Endothelial cell of hepatic sinusoid (primary cell): ENCODE data around the gene HPN.
"Not testable (repeated sequence)": the region's sequence is repeated elsewhere in the genome, so short reads cannot be mapped to it uniquely, and the experiment has no call there.

Source experiments
- in situ Hi-C: cut with HindIII; loops from 2 replicates; pipeline ENCODE4 v1.10.0; 2017; ENCODE audit warnings: low sequenced_read_pairs

Gene HPN

DNA sequence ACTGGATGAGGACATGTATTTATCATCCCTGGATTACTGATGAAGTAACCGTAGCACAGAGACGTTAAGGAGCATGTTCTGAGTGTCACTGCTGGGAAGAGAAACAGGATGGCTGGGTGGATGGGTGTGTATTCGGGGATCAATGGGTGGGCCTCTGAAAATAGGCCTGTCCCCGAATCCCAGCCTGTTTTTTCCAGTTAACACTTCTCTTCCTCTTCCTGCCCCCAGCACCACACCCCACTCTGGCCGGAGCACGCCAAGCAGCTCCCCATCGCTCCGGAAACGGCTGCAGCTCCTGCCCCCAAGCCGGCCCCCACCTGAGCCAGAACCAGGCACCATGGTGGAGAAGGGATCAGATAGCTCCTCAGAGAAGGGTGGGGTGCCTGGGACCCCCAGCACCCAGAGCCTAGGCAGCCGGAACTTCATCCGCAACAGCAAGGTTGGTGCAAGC is 32.6 kb upstream of the HPN start:
- in situ Hi-C loops, result no loop called here

DNA sequence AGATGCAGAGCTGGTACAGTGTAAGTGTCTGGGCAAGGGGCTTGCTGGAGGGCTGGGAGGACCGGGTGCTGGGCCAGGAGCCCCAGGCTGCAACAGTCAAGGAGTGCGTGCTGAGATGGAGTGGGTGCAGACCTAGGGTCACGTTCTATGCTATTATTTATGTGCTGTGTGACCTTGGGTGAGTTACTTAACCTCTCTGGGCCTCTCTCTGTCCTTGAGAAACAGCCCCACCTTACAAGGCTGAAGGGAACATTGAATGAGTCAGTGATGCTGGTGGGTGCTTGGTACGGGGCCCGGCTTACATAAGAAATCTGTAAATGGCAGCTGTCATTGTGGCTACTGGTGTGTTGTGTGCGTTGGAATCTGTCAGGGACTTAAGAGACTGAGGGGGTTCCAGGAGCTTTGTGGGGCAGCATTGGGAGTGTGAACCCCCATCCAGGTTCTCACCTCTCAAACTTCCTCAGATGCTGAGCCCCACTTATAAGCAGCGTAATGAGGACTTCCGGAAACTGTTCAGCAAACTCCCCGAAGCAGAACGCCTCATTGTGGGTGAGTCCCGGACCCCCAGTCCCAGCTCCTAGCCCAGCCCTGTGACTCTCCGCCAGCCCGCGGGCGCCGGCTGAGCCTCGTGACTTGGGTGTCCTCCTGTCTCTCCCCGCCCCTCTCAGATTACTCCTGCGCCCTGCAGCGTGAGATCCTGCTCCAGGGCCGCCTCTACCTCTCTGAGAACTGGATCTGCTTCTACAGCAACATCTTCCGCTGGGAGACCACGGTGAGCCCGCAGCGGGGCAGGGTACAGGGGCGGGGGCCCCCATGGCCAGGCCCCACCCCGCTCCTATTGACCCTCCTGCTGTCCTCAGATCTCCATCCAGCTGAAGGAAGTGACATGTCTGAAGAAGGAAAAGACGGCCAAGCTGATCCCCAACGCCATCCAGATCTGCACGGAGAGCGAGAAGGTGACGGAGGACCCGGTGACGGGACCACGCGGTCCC is 31.8 kb upstream of the HPN start:
- in situ Hi-C loops, result no loop called here

DNA sequence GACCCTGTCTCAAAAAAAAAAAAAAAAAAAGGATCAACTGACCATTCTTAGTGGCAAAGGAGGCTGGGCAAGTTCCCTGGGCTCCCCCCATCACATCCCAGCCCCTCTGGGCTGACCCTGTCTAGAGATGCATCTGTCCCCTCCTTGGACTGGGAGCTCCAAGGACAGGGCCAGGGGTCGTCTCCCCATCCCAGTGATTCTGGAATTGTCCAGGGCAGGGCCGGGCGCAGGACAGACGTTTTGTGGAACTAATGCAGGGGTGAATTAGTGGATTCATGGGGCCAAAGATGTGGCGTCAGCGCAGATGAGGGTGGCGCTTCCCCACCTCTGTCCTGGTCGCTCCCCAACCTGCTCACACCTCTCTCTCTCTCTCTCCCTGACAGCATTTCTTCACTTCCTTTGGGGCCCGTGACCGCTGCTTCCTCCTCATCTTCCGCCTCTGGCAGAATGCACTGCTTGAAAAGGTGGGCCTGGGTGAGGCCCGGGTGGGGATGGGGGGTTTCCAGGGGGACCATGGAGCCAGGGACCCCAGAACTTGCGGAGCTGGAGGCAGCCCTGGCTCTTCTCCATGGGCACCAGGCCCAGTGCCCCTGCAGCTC is 30.3 kb upstream of the HPN start:
- in situ Hi-C loops, result no loop called here

DNA sequence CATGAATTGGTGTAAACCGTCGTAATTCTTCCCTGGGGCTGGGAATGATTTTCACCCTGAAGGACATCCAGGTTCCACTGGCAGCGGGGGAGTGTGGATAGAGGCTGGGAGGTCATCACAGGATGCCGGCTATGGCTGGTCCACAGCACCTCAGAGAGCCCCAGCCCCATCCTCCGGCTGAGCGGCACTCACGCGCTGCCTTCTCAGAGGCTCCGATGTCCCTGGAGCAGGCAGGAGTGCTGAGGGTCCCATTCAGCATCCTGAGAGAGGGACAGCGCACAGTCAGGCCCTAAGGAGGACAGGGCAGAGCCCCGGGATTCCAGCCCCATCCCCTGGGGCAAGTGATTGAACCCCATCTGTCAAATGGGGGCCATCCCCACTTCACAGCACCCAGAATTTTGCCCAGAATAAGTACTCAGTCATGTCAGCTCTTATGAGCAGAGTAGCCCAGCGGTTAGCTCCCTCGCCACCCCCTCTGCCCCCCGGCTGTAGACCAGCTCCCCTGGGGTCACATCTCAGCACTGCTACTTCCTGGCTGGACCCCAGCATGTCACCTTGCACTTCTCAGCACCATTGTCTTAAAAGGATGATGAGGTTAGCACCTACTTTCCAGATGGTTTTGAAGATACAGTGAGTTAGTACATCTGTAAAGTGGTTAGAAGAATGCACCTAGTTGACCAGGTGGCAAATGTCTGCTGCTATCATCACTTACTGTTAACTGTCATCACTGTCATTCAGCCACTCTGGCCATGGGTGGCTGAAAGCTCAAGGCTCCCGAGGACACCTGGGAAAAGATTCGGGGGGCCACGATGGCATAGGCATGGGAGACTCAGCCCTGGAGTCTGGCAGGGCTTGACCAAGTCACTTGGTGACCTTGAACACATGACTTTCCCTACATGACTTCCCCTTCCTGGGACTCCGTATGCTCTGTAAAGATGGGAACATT is 29.5 kb upstream of the HPN start:
- in situ Hi-C loops, result no loop called here

DNA sequence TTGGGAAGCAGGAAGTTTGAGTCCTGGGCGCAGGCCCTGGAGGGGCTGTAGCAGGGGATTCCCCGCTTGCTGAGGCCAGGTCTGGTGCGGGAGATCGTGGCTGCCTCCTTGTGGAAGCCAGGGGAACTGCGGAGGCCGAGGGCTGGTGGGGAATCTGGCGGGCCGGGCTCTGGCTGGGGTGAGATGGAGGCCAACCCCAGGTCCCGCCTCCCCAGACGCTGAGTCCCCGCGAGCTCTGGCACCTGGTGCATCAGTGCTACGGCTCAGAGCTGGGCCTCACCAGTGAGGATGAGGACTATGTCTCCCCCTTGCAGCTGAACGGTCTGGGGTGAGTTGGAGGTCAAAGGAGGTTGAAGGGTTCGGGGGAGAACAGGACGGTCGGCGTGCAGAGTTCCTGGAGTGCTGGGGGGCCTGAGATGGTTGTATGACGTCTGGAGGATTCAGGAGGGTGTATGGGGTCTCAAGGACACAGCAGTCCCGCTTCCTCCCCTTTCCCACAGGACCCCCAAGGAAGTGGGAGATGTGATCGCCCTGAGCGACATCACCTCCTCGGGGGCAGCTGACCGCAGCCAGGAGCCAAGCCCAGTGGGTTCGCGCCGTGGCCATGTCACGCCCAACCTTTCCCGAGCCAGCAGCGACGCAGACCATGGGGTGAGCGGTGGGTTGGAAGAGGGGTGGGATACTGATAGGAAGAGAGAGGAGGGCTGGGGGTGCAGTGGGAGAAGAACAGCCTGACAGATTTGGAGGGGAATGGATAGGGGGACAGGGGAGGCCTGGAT is 28.3 kb upstream of the HPN start:
- in situ Hi-C loops, result no loop called here

DNA sequence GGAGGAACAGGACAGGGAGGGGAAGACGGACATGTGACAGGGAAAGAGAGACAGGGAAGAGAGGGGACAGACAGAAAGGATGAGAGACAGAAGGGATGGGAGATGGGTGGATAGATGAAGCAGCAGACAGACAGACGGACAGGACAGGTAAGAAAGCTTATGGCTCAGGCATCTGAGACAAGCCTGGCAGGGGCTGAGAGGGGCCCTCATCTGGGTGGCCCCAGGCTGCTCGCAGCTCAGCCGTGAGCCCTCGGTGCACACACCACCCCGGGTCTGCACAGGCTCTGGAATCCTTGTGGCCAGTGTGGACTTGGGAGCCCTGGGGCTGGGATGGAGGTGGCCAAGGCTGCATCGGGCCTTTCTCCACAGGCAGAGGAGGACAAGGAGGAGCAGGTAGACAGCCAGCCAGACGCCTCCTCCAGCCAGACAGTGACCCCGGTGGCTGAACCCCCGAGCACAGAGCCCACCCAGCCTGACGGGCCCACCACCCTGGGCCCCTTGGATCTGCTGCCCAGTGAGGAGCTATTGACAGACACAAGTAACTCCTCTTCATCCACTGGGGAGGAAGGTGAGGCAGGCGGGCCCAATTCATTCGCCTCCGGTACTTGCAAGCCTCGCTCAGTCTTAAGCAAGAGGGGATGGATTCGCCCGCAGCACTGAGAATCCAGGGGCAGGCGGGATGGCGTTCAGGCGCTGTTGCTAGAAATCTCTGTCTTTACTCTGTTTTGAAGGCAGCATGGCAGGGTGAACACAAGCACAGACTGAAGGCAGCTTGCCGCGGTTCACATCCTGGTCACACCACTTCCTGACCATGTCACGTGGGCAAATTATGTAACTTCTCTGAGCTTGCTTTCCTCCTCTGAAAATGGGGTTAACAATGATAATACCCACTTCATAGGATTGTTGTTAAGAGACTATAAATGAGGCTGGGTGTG is 27.4 kb upstream of the HPN start:
- in situ Hi-C loops, result no loop called here

DNA sequence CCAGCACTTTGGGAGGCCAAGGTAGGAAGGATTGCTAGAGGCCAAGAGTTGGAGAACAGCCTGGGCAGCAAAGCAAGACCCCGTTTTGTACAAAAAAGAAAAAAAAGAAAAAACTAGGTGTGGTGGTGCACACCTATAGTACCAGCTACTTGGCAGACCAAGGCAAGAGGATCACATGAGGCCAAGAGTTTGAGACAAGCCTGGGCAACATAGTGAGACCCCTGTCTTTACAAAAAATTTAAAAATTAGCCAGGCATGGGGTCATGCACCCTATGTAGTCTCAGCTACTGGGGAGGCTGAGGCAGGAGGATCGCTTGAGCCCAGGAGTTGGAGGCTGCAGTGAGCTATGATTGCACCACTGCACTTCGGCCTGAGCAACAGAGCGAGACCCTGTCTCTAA is 26.7 kb upstream of the HPN start:
- in situ Hi-C loops, result not testable (repeated sequence)

DNA sequence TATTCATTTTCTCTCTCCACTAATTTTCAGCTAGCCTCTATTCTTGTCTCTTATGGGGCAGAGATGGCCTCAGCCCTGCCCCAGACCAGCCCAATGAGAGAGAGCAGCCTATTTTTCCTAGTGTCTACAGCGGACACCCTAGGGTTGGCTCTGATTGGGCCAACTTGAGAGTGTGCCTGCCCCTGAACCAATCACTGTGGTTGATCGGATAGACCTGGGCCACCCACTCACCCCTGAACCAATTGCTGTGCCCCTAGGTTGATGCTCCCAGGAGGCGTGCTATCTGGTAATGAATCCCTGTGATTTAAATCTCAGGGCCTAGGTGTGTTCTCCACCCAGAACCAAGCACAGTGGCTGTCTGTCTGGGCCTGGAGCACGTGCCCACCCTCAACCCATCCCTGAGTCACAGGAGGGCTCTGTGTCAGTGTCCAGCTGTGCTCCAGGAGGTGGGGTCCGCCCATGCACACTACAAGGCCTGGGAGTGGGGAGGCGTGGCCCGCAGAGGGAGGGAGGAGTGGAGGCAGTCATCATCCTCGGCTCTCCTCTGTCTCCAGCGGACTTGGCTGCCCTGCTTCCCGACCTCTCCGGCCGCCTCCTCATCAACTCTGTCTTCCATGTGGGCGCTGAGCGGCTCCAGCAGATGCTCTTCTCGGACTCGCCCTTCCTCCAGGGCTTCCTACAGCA is 26.1 kb upstream of the HPN start:
- in situ Hi-C loops, result no loop called here

DNA sequence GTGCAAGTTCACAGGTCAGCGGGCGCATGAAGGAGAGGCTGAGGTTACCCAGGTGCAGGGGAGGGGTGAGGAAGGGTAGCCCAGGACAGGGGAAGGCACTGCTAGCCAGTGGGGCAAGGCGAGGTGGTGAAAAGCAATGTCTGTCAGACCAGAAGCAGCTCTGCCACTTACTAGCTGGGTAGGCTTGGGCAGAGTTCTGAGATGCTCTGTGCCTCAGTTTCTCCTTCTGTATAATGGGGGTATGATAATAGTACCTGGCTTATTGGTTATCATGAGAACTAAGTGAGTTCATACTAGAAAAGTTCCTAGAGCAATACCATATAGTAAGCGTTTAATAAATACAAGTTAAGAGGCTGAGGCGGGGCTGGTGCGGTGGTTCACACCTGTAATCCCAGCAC is 25.6 kb upstream of the HPN start:
- in situ Hi-C loops, result no loop called here

DNA sequence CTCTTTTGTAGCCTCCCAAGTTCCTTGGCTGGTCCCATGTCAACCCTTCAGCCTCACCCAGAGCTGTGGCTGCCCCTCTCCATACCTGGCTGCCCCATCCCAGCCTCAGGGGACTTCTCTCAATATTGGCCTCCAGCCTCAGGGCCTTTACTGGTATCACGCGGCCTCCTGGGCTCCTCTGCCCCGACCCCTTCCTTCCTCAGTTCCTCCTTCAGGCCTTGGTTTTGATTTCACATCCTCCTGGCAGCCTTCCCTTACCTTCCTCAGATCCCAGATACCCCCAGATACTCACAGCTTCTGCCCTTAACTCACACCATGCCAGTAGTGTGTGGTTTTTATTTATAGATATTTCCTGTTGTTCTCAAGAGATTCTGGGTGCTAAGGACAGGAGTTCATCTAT is 24.0 kb upstream of the HPN start:
- in situ Hi-C loops, result no loop called here

DNA sequence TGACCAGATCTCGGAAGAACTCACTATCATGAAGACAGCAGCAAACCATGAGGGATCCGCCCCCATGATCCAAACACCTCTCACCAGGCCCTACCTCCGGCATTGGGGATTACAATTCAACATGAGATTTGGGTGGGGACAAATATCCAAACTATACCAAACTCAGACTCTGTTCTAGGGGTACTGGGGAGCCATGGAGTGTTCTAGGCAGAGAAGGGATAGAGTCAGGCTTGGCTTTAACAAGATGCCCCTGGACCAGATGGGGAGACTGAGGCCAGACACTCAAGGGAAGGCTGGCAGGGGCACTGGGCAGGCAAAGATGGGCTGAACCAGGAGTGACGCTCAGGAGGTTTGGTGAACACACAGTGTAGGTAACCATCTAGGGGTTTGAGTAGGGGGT is 23.1 kb upstream of the HPN start:
- in situ Hi-C loops, result no loop called here

DNA sequence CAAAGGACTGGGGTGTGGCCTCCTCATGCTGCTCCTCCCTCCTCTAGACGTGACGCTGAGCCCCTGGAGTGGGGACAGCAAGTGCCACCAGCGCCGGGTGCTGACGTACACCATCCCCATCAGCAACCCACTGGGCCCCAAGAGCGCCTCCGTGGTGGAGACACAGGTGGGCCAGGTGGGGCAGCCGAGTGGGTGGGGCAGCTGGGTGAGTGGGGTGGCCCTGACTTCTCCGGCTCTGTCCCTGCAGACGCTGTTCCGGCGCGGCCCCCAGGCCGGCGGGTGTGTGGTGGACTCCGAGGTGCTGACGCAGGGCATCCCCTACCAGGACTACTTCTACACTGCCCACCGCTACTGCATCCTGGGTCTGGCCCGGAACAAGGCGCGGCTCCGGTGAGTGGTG is 22.4 kb upstream of the HPN start:
- in situ Hi-C loops, result no loop called here

DNA sequence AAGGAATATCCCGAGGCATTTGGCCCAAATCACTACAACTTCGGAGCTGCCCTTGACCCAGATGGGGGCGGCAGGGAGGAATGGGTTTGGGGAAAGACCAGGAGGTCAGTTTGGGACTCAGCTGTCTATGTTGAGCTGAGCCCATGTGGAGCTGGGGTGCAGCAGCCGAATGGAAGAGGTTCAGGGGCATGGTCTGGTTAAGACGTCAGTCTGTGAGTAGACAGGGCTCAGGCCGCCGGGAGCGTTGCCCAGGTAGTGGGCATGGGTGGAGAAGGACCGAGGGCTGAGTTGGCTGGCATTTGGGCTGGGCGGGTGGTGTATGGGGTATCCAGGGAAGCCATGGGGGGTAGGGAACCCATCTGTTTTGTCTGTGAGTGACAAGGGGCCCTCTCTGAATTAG is 20.5 kb upstream of the HPN start:
- in situ Hi-C loops, result loop anchor here (5.0 kb wide), 1 partner anchor 49 kb away; no protein-coding TSS in a partner anchor

DNA sequence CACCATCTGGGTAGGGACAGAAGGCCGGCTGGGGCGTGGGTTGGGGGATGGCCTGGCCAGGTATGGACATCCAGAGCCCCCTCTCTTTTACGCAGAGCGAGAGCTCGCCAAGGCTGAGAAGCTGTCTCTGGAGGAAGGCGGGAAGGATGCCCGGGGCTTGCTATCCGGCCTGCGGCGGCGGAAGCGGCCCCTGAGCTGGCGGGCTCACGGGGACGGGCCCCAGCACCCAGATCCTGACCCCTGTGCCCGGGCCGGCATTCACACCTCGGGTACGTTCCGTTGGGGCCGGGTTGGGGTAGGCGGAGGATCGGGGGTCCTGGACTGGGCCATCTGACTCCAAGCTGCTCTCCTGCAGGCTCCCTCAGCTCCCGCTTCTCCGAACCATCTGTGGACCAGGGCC is 19.9 kb upstream of the HPN start:
- in situ Hi-C loops, result loop anchor here (5.0 kb wide), 1 partner anchor 49 kb away; no protein-coding TSS in a partner anchor

DNA sequence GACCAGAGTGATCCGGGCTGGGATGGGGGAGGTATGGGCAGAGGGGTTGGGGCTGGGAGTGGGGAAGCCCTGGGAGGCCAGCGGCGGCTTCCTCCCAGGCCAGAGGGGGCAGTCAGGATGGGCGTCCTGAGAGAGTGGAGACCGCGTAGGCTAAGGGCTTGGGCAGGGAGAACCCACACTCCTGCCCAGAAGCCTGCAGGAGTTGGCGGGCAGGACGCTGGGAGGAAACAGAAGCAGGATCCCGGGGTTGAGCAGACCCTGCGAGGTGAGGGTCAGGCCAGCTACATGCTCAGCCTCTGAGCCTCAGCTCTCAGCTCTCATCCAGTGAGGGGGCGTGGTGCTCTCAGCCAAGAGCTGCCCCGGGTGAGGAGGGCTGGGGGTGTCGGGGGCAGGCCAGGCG is 19.1 kb upstream of the HPN start:
- in situ Hi-C loops, result loop anchor here (5.0 kb wide), 1 partner anchor 50 kb away; no protein-coding TSS in a partner anchor

DNA sequence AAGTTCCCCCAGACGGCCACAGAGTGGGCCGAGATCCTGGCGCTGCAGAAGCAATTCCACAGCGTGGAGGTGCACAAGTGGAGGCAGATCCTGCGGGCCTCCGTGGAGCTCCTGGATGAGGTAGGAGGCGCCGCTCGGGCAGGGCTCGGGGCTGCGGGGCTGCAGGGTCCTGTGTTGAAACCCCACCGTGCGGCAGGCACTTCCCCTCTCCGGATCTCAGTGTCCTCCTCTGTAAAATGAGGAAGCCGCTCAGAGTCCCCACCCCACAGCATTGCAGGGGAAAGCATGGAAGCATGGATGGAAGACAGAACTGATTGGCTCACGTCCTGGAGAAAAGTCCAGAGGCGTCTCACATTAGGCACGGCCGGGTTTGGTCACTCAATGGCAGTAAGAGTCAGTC is 18.1 kb upstream of the HPN start:
- in situ Hi-C loops, result loop anchor here (5.0 kb wide), 1 partner anchor 51 kb away; no protein-coding TSS in a partner anchor

DNA sequence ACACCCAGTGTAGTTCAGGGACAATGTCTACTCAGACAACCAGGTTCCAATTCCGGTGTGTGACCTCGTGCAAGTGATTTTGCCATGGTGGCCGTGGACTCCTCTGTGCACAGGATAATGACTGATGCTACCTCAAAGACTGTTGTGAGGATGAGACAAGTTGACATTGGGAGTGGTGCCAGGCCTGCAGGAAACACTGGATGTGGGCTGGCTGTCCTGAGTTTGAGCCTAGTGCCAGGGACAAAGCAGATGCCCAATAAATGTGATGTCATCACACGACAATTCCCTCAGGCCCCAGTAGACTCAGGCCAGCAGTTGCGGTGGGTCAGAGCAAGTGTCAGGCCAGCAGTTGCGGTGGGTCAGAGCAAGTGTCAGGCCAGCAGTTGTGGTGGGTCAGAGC is 17.4 kb upstream of the HPN start:
- in situ Hi-C loops, result loop anchor here (5.0 kb wide), 1 partner anchor 52 kb away; no protein-coding TSS in a partner anchor

DNA sequence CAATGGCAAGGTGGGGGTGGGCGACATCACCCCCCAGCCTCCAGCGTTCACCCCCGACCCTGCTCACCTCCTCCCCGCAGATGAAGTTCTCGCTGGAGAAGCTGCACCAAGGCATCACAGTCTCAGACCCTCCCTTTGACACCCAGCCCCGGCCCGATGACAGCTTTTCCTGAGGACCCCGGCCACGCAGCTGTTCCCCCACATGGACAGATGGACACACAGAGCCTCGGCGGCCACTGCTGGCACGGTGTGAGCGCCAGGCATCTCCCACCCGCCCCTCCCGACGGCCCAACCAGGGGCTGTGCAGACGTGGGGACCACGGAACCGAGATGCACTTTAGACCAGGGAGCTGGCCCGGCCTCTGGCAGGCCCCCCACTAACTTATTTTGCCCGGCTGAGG is 15.6 kb upstream of the HPN start:
- in situ Hi-C loops, result no loop called here
